Caco-2 (cell line): Measurements from ENCODE around the gene TFIP11. TPM values are rescaled to one million over a fixed set of nuclear protein-coding genes. Genes with fewer than 3 reads are reported as not detected.
A peak's percentile ranks its signal among the peaks of the same experiment; 100 is the strongest.

Experiments
- BruUV-seq: library from RNA; stranded (reverse); fragments of 400-500 nt; replicated peaks from 2 replicates; lab custom pipeline; 2021; lab: Mats Ljungman, UMichigan
- CTCF ChIA-PET: fragments of 300-600 bp; sonication (Branson Sonifier 250); formaldehyde crosslinking; loops from one replicate; lab custom pipeline; 2022; ENCODE audit warnings: antibody characterized with exemption; lab: Charles Lee
- POLR2A ChIA-PET: fragments of 300-600 bp; sonication (Branson Sonifier 250); formaldehyde crosslinking; loops from one replicate; lab custom pipeline; 2022; ENCODE audit warnings: antibody characterized with exemption; lab: Charles Lee
- DNase-seq, 2 experiments: peaks; one replicate each; pipeline versions ENCODE4 v3.0.0 to v3.0.0-alpha.2; 2020 to 2022
- H3K27me3 ChIP-seq: replicated peaks from 2 replicates; pipeline ENCODE4 v1.6.0; 2011; ENCODE audit warnings: low read length; ENCODE audit not compliant: control insufficient read depth, insufficient read depth
- H3K36me3 ChIP-seq: 2 replicates; pipeline ENCODE4 v1.5.1; 2011; ENCODE audit warnings: low read length; ENCODE audit not compliant: control insufficient read depth, insufficient read depth
- H3K4me1 ChIP-seq: fragments of 250-450 bp; sonication (Bioruptor Pico); 2 replicates; pipeline ENCODE4 v1.5.1; 2020; ENCODE audit warnings: mild to moderate bottlenecking
- H3K4me3 ChIP-seq: 2 replicates; pipeline ENCODE4 v1.5.1; 2011; ENCODE audit warnings: low read depth, mild to moderate bottlenecking, control low read depth, low read length
- H3K9me3 ChIP-seq: fragments of 250-450 bp; sonication (Bioruptor Pico); 2 replicates; pipeline ENCODE4 v1.5.1; 2020; ENCODE audit warnings: mild to moderate bottlenecking, moderate library complexity
- H3K27ac Mint-ChIP-seq: one replicate; pipeline ENCODE4 v1.8.0; 2022; ENCODE audit warnings: mixed read lengths; ENCODE audit not compliant: unreplicated experiment
- H3K27me3 Mint-ChIP-seq: one replicate; pipeline ENCODE4 v1.8.0; 2022; ENCODE audit warnings: mixed read lengths; ENCODE audit not compliant: insufficient read depth, unreplicated experiment
- H3K36me3 Mint-ChIP-seq: one replicate; pipeline ENCODE4 v1.8.0; 2022; ENCODE audit warnings: mild to moderate bottlenecking, mixed read lengths; ENCODE audit not compliant: insufficient read depth, unreplicated experiment
- H3K4me1 Mint-ChIP-seq: one replicate; pipeline ENCODE4 v1.8.0; 2022; ENCODE audit warnings: low read depth, mixed read lengths; ENCODE audit not compliant: unreplicated experiment
- H3K4me3 Mint-ChIP-seq: one replicate; pipeline ENCODE4 v1.8.0; 2022; ENCODE audit warnings: mild to moderate bottlenecking, moderate library complexity, mixed read lengths; ENCODE audit not compliant: unreplicated experiment
- H3K9me3 Mint-ChIP-seq: one replicate; pipeline ENCODE4 v1.8.0; 2022; ENCODE audit warnings: mixed read lengths; ENCODE audit not compliant: unreplicated experiment
- CTCF ChIP-seq, 2 experiments: fragments of 200-600 bp in 1 of 2; IDR thresholded peaks; 1 replicate in 1 of 2; 2 replicates in 1 of 2; pipeline versions ENCODE4 v1.5.1 to v1.8.0; 2011 to 2022; ENCODE audit warnings: antibody characterized with exemption in 1 of 2, control low read depth in 1 of 2, inconsistent platforms in 1 of 2, low read depth in 1 of 2, low read length in 1 of 2, mild to moderate bottlenecking in 1 of 2, moderate library complexity in 1 of 2; ENCODE audit not compliant: insufficient read depth in 1 of 2, severe bottlenecking in 1 of 2, unreplicated experiment in 1 of 2
- intact Hi-C: fragments of 100-400 bp; cut with micrococcal nuclease; formaldehyde crosslinking; loops from one replicate; pipeline ENCODE4 v1.10.0; 2022; ENCODE audit not compliant: unreplicated experiment
- total RNA-seq: library from RNA; stranded (reverse); gene quantifications from 2 replicates; pipeline ENCODE4 v1.2.3, GENCODE V29; 2022

TFIP11 gene
- total RNA-seq, 1 experiment from 2014 or later: 27.7 TPM

GRCh38 chr22:26486394-26486793 is 25.9 kb downstream of the TFIP11 start:
- Mint-ChIP-seq H3K4me1 (peaks cover 16% of the 10 kb centered on the region), H3K36me3 (peaks cover 56% of the 10 kb centered on the region), H3K9me3 (no peaks in the 10 kb centered on the region), H3K27ac (no peak overlapping the region), H3K27me3 (no peaks in the 10 kb centered on the region), H3K4me3 (no peak overlapping the region)
- peaks cover 6% of the 10 kb centered on the region; the same call in 1 of the 2 replicates for H3K4me1 ChIP-seq
- H3K4me3 ChIP-seq: no peak overlapping the region
- H3K9me3 ChIP-seq: no peaks in the 10 kb centered on the region
- TF ChIP-seq CTCF (IDR thresholded peaks at IDR 0.05; ENCODE audit: insufficient read depth in 1 of 2, low read depth in 1 of 2, low read length in 1 of 2, severe bottlenecking in 1 of 2, unreplicated experiment in 1 of 2): no peak
- H3K27me3 ChIP-seq: no peaks in the 10 kb centered on the region
- no TSS peak for BruUV-seq
- intact Hi-C loops: no loop called here
- DNase-seq: no peak
- POLR2A ChIA-PET: no interaction called here
- H3K36me3 ChIP-seq: no peaks in the 10 kb centered on the region; the same call in 1 of the 2 replicates
- CTCF ChIA-PET: no interaction called here

GRCh38 chr22:26485806-26486390 is 26.4 kb downstream of the TFIP11 start:
- POLR2A ChIA-PET: no interaction called here
- peaks cover 21% of the 10 kb centered on the region for H3K4me1 Mint-ChIP-seq
- H3K27me3 Mint-ChIP-seq: no peaks in the 10 kb centered on the region
- CTCF ChIA-PET: no interaction called here
- no peaks in the 10 kb centered on the region; the same call in 1 of the 2 replicates for H3K36me3 ChIP-seq
- no peak for TF ChIP-seq CTCF (IDR thresholded peaks at IDR 0.05; ENCODE audit: insufficient read depth in 1 of 2, low read depth in 1 of 2, low read length in 1 of 2, severe bottlenecking in 1 of 2, unreplicated experiment in 1 of 2)
- H3K4me3 ChIP-seq: no peak overlapping the region
- no peaks in the 10 kb centered on the region for H3K9me3 ChIP-seq
- H3K27me3 ChIP-seq: no peaks in the 10 kb centered on the region
- intact Hi-C loops: no loop called here
- no peak for DNase-seq
- peaks cover 51% of the 10 kb centered on the region for H3K36me3 Mint-ChIP-seq
- H3K4me3 Mint-ChIP-seq: no peak overlapping the region
- H3K9me3 Mint-ChIP-seq: no peaks in the 10 kb centered on the region
- no TSS peak for BruUV-seq
- peaks cover 6% of the 10 kb centered on the region; the same call in 1 of the 2 replicates for H3K4me1 ChIP-seq
- H3K27ac Mint-ChIP-seq: peak overlapping the region; percentile 22

- ChIA-PET CTCF (no interaction called here), POLR2A (no interaction called here)
- H3K9me3 ChIP-seq: no peaks in the 10 kb centered on the region
- H3K9me3 Mint-ChIP-seq: no peaks in the 10 kb centered on the region
- H3K4me3 ChIP-seq: no peak overlapping the region
- intact Hi-C loops: no loop called here
- peaks cover 25% of the 10 kb centered on the region for H3K4me1 Mint-ChIP-seq
- no peaks in the 10 kb centered on the region for H3K27me3 ChIP-seq
- H3K4me3 Mint-ChIP-seq: no peak overlapping the region
- TF ChIP-seq CTCF (IDR thresholded peaks at IDR 0.05; ENCODE audit: insufficient read depth in 1 of 2, low read depth in 1 of 2, low read length in 1 of 2, severe bottlenecking in 1 of 2, unreplicated experiment in 1 of 2): no peak
- H3K36me3 ChIP-seq: peaks cover 1% of the 10 kb centered on the region
- H3K27ac Mint-ChIP-seq: peak overlapping the region; percentile 22
- no TSS peak for BruUV-seq
- peaks cover 42% of the 10 kb centered on the region for H3K36me3 Mint-ChIP-seq
- peaks cover 6% of the 10 kb centered on the region; the same call in 1 of the 2 replicates for H3K4me1 ChIP-seq
- DNase-seq: no peak
- no peaks in the 10 kb centered on the region for H3K27me3 Mint-ChIP-seq
Observed at GRCh38 chr22:26485013-26485412, 27.3 kb downstream of the TFIP11 start.
